ENCODE data around the gene LST1.
"Not testable (repeated sequence)": the region's sequence is repeated elsewhere in the genome, so short reads cannot be mapped to it uniquely, and the experiment has no call there.

LST1 gene

GRCh38 chr6:31581434-31582229, 4.4 kb upstream of the LST1 start:
- DNase-seq, result no peak

GRCh38 chr6:31582230-31582643, 3.8 kb upstream of the LST1 start, which contains the start of gene LTB:
LTB (minus strand) TSS chr6:31582424; CDS start chr6:31582417, 7 bp downstream.
- no peak for DNase-seq

GRCh38 chr6:31585491-31585890, 586 bp upstream of the LST1 start:
- no peak for DNase-seq

- DNase-seq, result no peak
Measured at GRCh38 chr6:31586599-31587281, 663 bp downstream of the LST1 start.

- no peak for DNase-seq
Measured at GRCh38 chr6:31587791-31588777, 2.0 kb downstream of the LST1 start.

- DNase-seq, result no peak
Measured at GRCh38 chr6:31588871-31589650, 3.0 kb downstream of the LST1 start.

GRCh38 chr6:31590691-31591090, 4.6 kb downstream of the LST1 start:
- DNase-seq, result not testable (repeated sequence)

GRCh38 chr6:31592396-31592771, 6.3 kb downstream of the LST1 start:
- DNase-seq, result no peak

GRCh38 chr6:31597006-31597405, 10.9 kb downstream of the LST1 start:
- peak; percentile 17 for DNase-seq

- DNase-seq, result no peak
Measured at GRCh38 chr6:31607317-31607716, 21.2 kb downstream of the LST1 start.

GRCh38 chr6:31609519-31610406, 23.7 kb downstream of the LST1 start:
- no peak for DNase-seq

GRCh38 chr6:31610968-31611367, 24.9 kb downstream of the LST1 start:
- no peak for DNase-seq

- no peak for DNase-seq
Measured at GRCh38 chr6:31614075-31614619, 28.1 kb downstream of the LST1 start.

GRCh38 chr6:31614684-31615578, 28.9 kb downstream of the LST1 start, which contains the start of gene AIF1:
AIF1 (plus strand) TSS chr6:31615234; CDS start chr6:31615330, 96 bp downstream.
- no peak for DNase-seq

GRCh38 chr6:31615748-31616147, 29.7 kb downstream of the LST1 start:
- no peak for DNase-seq

- no peak for DNase-seq
Measured at GRCh38 chr6:31617010-31617409, 30.9 kb downstream of the LST1 start.

GRCh38 chr6:31619805-31620585, 33.9 kb downstream of the LST1 start:
- peak; percentile 99 for DNase-seq

- DNase-seq, result no peak
Measured at GRCh38 chr6:31620586-31621319, 34.7 kb downstream of the LST1 start, which contains the start of gene PRRC2A. PRRC2A (plus strand) TSS chr6:31620715; CDS start chr6:31622790, 2,075 bp downstream.

Data from kidney glomerular epithelial cell (primary cell).